DMS53 treated with DMSO at 0.1 percent for 48 hours (cell line): ENCODE data around the gene C3orf22.

Experiments used
- DNase-seq: peaks from one replicate; lab custom pipeline; 2025; ENCODE audit not compliant: unreplicated experiment; lab: John Stamatoyannopoulos, UW

Gene C3orf22

GRCh38 chr3:126528419-126528799 lies 30.3 kb downstream of the C3orf22 start:
- no peak for DNase-seq

DNA sequence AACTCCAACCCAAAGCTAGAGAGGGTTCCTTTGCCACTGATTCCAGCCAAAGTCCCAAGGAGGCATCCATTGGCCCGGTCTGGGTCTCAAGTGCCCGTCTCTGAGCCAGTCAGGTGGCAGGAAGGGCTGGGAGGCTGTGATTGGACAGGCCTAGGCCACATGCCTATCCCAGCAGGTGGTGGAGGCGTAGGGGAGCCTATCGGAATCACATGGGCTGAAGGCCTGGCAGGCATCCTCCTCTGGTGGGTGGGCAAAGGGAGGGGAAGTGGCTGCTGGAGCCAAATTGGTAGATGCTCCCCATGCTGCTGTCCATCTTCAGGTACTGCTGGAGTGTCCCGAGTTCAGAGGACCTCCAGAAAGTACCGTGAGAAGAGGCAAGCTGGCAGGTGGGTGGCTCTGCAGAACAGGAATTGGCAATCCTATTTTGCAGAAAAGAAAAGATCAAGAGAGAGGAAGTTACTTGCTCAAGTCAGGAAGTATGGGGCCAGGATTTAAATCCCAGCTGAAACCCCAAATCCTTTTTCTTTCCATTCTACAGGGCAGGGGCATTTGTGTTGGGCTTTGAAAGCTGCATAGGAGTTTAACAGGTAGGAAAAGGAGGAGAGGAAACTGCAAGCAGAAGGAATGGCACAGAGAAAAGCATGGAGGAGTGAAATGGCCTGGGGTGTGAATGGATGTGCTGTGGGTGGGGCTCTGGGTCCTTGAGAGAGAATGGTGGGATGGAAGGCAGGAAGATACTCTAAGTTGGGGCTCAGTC lies 31.1 kb downstream of the C3orf22 start:
- no peak for DNase-seq

DNA sequence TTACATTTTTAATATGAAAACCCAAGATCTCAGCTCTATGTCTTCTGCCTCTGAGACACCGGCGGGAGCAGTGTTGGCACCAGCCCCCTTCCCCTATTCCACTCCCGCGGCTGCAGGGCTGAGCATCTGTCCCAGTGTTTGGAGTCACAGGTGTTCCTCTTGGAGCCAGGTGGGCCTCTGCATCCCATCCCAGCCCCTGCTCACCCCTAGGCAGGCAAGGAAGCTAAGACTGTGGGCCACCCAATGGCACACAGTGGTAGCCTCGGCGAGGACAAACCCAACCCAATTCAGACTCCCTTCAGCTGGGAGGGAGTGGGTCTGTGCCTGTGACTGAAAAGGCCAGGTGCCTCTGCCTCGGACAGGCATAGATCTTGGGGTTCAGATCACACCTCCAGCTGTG lies 31.7 kb downstream of the C3orf22 start:
- DNase-seq = no peak

- no peak for DNase-seq
Measured at GRCh38 chr3:126526668-126527005, 32.1 kb downstream of the C3orf22 start.

GRCh38 chr3:126525853-126526667 lies 32.7 kb downstream of the C3orf22 start:
- no peak for DNase-seq

- no peak for DNase-seq
Measured at GRCh38 chr3:126525091-126525852, 33.5 kb downstream of the C3orf22 start.

GRCh38 chr3:126524429-126524988 lies 34.2 kb downstream of the C3orf22 start:
- DNase-seq = no peak

DNA sequence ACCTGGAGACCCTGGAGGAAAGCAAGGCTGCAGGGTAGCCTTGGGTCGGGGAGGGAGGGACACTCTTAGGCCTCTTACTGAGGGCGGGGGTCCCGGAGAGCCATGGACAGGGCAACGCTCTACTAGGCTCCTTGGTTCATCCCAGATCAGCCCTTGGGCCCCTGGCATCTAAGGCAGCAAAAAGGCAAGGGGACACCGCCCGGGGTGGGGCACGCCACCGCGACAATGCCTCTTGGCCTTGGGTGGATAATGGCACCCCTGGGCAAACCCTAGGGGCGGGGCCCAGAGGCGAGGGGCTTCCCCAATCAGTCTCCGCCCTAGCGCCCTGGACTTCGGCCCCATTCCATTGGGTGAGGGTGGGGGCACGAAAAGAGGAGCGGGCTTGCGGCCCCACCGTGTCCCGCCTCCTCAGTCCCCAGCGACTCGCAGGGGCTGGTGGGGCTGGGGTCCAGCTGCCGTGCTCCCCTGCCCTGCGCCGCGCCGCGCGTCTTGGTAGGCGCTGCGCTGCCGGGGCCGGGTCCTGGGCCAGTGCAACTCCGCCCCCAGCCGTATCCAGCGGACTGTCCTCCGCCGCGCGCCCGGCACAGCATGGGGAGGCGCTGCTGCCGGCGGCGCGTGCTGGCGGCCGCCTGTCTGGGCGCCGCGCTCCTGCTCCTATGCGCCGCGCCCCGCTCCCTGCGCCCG lies 34.8 kb downstream of the C3orf22 start, which contains the start of gene CHST13:
TSS of gene CHST13 (plus strand) at position 411 of the 684 bp plus-strand sequence. CDS start at position 589, 178 bp downstream.
- DNase-seq = peak; percentile 36

DNA sequence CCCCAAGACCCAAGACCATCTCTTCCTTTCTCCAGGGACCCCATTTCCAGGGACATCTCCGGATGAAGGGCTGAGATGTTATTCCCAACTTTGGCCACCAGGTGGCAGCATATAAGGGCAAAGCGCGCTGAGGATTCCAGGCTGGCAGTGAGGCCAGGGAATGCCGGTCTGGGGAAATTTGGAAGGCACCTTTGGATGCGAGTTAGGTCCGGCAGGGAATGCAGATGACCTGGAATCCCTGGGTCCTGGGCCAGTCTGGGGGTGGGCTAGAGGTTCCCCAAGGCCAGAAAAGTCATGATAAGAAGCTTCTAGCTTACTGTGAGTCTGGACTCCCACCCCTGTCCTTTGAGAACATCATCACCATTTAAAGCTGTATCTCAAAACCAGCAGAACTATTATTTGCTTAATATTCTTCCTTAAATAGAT lies 36.4 kb downstream of the C3orf22 start:
- peak; percentile 23 for DNase-seq

- no peak for DNase-seq
Measured at GRCh38 chr3:126521122-126521891, 37.4 kb downstream of the C3orf22 start.

DNA sequence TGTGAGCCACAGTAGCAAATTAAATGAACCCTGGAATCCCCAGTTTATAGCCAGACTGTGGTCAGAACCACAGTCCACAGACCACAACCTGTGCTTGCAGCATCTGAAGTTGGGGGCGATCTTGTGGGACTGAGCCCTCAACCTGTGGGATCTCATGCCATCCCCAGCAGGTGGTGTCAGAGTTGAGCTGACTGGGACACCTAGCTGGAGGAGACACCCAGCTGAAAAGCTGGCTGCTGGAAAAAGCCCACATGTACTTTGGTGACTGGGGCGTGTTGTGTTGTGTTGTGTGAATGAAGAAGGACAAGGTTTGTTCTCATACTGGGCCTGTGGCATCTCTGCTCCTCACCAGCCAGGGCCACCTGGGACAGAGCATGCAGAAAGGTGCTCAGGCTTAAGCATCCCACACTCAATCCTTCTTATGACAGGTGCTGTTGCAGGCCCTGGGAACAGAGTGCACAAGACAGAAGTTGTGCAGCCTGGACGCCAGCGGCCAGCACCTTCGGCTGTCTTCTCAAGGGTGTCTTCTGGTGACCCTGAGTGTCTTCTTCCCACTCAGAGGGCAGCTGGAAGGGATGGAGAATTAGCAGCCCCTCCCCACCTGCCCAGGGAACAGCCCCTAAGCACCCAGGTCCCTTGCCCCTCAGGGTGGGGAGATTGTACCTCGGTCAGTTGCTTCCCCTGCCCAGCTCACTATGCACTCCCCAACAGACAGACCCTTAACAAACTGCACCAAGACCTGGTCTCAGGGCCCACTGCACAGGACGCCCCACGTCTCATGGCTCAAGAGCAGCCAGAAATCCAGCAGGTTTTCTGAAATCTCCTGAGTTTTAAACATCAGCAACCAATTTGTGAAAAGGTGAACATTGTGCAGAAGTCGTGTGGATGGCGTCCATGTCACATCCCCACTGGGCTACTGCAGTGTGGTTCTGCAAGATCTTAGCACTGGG lies 39.0 kb downstream of the C3orf22 start:
- no peak for DNase-seq

GRCh38 chr3:126518779-126519177 lies 40.0 kb downstream of the C3orf22 start:
- no peak for DNase-seq

- DNase-seq = no peak
Measured at GRCh38 chr3:126517986-126518778, 40.5 kb downstream of the C3orf22 start.

DNA sequence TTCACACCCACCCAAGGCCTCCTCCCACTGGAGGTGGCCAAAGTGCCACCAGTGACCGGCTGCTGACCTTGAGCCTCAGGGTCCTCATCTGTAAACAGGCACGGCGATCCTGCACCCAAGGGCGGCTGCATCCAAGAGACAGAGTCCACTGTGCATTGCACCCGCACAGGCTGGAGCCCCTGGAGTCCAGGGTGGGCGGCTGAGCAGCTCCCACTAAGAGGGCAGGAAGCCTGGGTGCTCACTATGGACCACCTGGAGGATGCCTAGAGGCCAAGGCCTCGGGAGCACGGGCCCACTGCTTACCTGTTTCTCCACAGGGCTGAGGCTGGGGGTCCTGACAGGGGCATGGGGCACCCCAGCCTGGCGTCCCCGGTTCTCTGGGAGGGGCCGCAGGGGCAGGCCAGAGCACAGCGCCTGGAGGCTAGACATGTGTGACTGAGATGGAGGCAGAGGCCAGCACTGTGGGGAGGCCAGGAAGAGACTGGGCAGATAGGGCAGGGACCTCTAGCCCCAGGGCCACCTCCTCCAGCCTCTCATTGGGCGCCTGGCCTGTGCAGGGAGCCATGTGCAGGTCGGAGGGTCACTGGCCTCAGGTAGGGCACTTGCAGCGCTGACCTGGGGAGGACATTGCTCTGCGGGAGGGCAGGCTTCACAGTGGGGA lies 41.3 kb downstream of the C3orf22 start, which contains the start of gene UROC1:
TSS of gene UROC1 (minus strand) at position 483 of the 661 bp plus-strand sequence. CDS start at position 429, 54 bp downstream.
- no peak for DNase-seq

DNA sequence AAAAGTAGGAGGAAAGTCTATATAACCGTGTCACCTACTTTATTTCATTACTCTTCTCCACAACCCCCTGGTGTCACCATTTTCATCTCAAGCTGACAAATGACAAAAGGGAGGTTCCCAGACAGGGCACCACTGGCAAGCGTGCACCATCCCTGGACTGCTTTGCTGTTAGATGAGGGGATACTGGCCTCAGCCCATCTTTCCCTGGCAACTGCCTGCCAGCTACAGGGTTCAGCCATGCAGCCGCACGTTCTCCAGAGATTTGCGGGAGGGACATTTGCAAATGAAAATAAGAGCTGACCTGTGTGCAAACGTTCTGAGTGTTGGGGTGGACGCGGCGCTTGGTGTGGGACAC lies 41.8 kb downstream of the C3orf22 start:
- no peak for DNase-seq

DNA sequence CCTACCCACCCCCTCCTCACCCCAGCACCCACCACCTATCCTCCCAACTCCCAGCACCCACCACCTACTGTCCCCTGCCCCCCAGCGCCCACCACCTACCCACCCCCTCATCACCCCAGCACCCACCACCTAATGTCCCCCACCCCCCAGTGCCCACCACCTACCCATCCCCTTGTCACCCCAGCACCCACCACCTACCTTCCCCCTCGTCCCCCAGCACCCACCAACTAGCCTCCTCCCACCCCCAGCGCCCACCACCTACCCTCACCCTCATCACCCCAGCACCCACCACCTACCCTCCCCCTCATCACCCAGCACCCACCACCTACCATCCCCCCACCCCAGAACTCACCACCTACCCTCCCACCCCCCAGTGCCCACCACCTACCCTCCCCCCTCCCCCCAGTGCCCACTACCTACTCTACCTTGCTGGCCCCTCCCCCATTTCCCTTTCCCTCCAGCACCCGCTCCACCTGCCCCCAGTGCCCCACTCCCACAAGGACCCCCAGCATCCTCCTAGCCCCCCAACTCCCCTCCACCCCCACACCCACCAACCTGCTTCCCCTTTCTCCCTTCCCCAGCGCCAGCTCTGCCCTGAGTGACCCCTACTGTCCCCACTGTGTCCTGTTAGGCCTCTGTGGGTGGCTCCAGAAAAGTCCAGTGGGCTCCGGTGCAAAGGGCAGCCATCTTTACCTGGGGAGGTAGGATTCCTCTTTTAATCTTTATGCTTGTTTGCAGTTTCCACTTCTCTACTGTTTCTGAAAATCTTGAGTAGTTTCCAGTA lies 42.4 kb downstream of the C3orf22 start:
- DNase-seq = no peak
